ENCODE measurements around the gene ZBTB42. TPM values are rescaled to one million over a fixed set of nuclear protein-coding genes. Genes with fewer than 3 reads are reported as not detected.
A peak's percentile ranks its signal among the peaks of the same experiment; 100 is the strongest.

ZBTB42 gene
- total and polyA plus RNA-seq, 2 of the 13 experiments (the other 11 are each of a cell fraction or from before 2014, with no cell fraction given): 2.8 to 4.2 TPM

DNA sequence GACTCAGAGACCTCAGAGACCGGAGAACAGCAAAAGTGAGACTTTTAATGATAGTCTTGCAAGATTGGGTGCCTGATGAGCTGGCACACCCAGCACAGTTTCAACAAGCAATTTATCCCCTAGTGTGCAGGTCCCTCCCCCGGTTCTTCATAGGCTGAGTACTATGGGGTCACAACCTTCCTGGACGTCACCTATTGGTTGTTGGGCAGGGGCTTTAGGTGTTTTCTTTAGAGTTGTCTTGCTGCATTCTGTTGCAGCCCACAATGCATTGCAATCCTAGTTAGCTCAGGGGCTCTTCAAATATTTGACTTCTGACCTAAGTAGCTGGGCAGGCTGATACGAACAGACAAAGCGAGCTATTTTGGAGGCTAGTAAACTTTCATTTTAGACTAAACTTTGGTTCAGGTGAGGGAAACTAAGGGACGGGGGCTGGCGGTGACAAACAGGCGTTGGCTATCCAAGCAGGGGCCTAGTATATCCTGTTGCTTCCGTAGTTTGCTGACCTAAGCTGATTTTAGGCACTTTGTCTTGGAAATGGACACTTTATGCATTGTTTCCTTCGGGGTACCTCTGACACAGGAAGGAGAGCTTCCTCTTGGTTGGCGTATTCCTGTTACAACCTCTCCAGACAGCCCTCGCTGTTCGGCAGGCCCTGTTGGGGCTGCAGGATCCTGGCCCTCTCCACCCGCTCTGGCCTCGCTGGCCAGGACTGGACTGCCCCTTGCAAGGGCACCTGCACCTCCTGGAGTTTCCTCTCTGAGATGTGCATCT, 33.9 kb upstream of the ZBTB42 start (continued):
- TF ChIP-seq ZFP36 (IDR thresholded peaks at IDR 0.05; ENCODE audit: borderline replicate concordance, low read depth, low read length, partially characterized antibody) (no peak), ZNF776 (CRISPR knock-in tag; IDR thresholded peaks at IDR 0.05) (no peak), ZNF333 (CRISPR knock-in tag; IDR thresholded peaks at IDR 0.05; ENCODE audit: borderline replicate concordance) (no peak), NAIF1 (CRISPR knock-in tag; IDR thresholded peaks at IDR 0.05; ENCODE audit: borderline replicate concordance) (no peak), ZNF841 (CRISPR knock-in tag; IDR thresholded peaks at IDR 0.05; ENCODE audit: borderline replicate concordance) (no peak), ZNF230 (CRISPR knock-in tag; IDR thresholded peaks at IDR 0.05) (no peak), SRSF9 (IDR thresholded peaks at IDR 0.05; ENCODE audit: borderline replicate concordance, insufficient read depth, low read depth, low read length, poor library complexity, severe bottlenecking) (no peak), ZNF160 (CRISPR knock-in tag; IDR thresholded peaks at IDR 0.05) (peak; percentile 12; the same call in 1 of the 2 replicates), KDM3A (CRISPR knock-in tag; IDR thresholded peaks at IDR 0.05; ENCODE audit: low read depth) (no peak), MAFG (CRISPR knock-in tag; IDR thresholded peaks at IDR 0.05) (peak; percentile 43; the same call in 1 of the 2 replicates), RFX3 (CRISPR knock-in tag; IDR thresholded peaks at IDR 0.05) (no peak), ZNF343 (CRISPR knock-in tag; IDR thresholded peaks at IDR 0.05) (no peak), TSC22D2 (CRISPR knock-in tag; IDR thresholded peaks at IDR 0.05; ENCODE audit: borderline replicate concordance) (peak; percentile 41; the same call in 1 of the 2 replicates), SMAD9 (CRISPR knock-in tag; IDR thresholded peaks at IDR 0.05) (no peak)
- TF ChIP-seq, protein P1, sequence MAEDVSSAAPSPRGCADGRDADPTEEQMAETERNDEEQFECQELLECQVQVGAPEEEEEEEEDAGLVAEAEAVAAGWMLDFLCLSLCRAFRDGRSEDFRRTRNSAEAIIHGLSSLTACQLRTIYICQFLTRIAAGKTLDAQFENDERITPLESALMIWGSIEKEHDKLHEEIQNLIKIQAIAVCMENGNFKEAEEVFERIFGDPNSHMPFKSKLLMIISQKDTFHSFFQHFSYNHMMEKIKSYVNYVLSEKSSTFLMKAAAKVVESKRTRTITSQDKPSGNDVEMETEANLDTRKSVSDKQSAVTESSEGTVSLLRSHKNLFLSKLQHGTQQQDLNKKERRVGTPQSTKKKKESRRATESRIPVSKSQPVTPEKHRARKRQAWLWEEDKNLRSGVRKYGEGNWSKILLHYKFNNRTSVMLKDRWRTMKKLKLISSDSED (CRISPR knock-in tag; IDR thresholded peaks at IDR 0.05): no peak
- TF ChIP-seq, protein P2, sequence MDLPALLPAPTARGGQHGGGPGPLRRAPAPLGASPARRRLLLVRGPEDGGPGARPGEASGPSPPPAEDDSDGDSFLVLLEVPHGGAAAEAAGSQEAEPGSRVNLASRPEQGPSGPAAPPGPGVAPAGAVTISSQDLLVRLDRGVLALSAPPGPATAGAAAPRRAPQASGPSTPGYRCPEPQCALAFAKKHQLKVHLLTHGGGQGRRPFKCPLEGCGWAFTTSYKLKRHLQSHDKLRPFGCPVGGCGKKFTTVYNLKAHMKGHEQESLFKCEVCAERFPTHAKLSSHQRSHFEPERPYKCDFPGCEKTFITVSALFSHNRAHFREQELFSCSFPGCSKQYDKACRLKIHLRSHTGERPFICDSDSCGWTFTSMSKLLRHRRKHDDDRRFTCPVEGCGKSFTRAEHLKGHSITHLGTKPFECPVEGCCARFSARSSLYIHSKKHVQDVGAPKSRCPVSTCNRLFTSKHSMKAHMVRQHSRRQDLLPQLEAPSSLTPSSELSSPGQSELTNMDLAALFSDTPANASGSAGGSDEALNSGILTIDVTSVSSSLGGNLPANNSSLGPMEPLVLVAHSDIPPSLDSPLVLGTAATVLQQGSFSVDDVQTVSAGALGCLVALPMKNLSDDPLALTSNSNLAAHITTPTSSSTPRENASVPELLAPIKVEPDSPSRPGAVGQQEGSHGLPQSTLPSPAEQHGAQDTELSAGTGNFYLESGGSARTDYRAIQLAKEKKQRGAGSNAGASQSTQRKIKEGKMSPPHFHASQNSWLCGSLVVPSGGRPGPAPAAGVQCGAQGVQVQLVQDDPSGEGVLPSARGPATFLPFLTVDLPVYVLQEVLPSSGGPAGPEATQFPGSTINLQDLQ (CRISPR knock-in tag; IDR thresholded peaks at IDR 0.05): no peak
- TF ChIP-seq, protein P3, sequence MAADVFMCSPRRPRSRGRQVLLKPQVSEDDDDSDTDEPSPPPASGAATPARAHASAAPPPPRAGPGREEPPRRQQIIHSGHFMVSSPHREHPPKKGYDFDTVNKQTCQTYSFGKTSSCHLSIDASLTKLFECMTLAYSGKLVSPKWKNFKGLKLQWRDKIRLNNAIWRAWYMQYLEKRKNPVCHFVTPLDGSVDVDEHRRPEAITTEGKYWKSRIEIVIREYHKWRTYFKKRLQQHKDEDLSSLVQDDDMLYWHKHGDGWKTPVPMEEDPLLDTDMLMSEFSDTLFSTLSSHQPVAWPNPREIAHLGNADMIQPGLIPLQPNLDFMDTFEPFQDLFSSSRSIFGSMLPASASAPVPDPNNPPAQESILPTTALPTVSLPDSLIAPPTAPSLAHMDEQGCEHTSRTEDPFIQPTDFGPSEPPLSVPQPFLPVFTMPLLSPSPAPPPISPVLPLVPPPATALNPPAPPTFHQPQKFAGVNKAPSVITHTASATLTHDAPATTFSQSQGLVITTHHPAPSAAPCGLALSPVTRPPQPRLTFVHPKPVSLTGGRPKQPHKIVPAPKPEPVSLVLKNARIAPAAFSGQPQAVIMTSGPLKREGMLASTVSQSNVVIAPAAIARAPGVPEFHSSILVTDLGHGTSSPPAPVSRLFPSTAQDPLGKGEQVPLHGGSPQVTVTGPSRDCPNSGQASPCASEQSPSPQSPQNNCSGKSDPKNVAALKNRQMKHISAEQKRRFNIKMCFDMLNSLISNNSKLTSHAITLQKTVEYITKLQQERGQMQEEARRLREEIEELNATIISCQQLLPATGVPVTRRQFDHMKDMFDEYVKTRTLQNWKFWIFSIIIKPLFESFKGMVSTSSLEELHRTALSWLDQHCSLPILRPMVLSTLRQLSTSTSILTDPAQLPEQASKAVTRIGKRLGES (CRISPR knock-in tag; IDR thresholded peaks at IDR 0.05; ENCODE audit: borderline replicate concordance): no peak
- TF ChIP-seq, protein P4, sequence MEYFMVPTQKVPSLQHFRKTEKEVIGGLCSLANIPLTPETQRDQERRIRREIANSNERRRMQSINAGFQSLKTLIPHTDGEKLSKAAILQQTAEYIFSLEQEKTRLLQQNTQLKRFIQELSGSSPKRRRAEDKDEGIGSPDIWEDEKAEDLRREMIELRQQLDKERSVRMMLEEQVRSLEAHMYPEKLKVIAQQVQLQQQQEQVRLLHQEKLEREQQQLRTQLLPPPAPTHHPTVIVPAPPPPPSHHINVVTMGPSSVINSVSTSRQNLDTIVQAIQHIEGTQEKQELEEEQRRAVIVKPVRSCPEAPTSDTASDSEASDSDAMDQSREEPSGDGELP (IDR thresholded peaks at IDR 0.05; ENCODE audit: borderline replicate concordance, low read depth): no peak; the same call in 1 of the 2 replicates

Data from HepG2 (cell line).